GM21447 (cell line): ENCODE measurements around the gene ITIH3.
"Not testable (repeated sequence)": the region's sequence is repeated elsewhere in the genome, so short reads cannot be mapped to it uniquely, and the experiment has no call there.

Source experiments
- ATAC-seq: cut with Tn5 transposase; IDR thresholded peaks from one replicate; pipeline ENCODE4 v1.9.1; 2021; ENCODE audit not compliant: unreplicated experiment

The ITIH3 gene, protein sequence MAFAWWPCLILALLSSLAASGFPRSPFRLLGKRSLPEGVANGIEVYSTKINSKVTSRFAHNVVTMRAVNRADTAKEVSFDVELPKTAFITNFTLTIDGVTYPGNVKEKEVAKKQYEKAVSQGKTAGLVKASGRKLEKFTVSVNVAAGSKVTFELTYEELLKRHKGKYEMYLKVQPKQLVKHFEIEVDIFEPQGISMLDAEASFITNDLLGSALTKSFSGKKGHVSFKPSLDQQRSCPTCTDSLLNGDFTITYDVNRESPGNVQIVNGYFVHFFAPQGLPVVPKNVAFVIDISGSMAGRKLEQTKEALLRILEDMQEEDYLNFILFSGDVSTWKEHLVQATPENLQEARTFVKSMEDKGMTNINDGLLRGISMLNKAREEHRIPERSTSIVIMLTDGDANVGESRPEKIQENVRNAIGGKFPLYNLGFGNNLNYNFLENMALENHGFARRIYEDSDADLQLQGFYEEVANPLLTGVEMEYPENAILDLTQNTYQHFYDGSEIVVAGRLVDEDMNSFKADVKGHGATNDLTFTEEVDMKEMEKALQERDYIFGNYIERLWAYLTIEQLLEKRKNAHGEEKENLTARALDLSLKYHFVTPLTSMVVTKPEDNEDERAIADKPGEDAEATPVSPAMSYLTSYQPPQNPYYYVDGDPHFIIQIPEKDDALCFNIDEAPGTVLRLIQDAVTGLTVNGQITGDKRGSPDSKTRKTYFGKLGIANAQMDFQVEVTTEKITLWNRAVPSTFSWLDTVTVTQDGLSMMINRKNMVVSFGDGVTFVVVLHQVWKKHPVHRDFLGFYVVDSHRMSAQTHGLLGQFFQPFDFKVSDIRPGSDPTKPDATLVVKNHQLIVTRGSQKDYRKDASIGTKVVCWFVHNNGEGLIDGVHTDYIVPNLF

DNA sequence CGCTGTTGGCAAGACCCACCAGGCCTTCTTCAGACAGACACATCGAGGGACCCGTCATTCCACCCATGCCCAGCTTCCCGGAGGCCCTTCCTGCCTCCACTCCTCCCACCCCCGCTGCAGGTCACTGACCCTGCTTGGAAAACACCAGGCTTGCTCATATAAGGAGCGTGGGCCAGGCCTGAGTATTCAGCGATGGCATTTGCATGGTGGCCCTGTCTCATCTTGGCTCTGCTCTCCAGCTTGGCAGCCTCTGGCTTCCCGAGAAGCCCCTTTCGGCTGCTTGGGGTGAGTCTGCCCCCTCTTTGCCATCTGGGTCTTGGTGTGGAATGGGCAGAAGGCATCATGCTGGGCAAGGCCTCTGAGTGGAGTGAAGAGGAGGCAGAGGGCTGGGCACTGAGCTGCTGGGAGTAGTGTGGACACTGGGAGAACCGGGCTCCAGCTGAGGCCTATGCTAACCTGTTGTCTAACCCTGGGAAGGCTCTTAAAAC lies at the start of gene ITIH3:
Gene ITIH3, plus strand, starts transcription at position 185 of the 488 bp plus-strand sequence. Its CDS starts 8 bp downstream, at position 193.
- ATAC-seq = no peak

DNA sequence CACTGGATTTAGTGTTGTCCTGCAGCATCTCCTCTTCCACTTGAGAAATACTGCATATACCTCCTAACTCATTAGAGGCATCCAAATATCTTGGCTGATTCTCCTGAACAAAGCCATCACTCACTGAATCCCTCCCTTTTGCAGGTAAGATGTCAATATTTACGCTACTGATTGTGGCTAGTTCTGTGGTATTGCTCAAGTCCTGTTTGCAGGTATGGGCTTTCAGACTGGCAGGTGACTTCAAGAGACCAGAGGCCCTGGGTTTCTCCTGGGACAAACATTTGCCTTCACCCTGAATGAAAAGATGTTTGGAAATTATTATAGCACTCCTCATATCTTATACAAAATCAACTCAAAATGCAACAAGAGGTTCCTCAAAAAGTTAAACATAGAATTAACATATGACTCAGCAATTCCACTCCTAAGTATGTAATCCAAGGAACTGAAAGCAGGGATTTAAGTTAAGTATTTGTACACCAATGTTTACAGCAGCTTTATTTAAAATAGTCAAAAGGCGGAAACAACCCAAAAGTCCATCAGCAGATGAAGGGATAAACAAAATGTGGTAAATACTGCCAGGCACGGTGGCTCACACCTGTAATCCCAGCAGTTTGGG lies 42.4 kb upstream of the ITIH3 start:
- no peak for ATAC-seq

DNA sequence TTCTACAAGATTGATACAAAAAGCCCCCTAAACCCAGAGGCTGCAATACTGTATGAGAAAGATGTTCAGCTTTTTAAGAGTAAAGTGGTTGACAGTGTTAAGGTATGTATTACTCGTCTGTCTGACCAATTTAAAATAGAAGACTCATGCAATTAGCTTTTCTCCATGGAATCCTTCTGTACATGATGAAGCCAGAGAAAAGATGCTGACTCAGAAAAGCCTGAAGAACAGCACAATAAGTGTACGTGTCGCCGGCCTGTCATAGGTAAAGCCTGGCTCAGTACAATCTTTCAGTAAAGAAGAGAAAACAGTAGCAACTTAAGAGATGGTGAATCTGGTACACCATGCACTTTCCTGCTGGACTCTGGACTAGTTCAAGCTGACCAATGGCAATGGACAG lies 40.2 kb upstream of the ITIH3 start:
- ATAC-seq = no peak

DNA sequence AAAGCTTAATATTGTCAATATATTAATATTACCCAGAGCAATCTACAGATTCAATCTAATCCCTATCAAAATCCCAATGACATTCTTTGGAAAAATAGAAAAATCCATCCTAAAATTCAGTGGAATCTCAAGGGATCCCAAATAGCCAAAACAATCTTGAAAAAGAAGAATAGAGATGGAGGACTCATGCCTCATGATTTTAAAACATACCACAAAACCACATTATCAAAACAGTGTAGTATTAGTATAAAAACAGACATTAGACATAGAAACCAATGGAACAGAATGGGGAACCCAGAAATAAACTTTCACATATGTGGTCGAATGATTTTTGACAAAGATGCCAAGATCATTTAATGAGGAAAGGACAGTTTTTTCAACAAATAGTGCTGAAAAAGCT lies 38.5 kb upstream of the ITIH3 start:
- no peak for ATAC-seq

DNA sequence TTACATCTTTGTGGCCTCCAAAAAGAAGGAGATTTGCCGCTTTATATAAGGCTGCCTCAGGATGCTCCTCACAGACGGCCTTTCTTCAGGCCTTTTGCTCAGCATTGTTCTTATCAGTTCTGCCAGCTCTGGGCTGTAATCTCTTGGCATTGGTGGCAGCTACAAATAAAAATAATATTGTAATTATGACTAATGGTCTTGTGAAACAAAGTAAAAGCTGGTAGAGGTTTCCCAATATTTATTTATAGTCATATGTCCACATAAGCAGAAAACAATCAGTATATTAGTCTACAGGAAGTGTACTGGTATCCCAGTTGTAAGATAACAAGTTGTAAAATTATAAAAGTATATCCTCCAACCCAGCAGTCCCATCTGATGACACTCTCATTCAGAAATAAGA lies 31.1 kb upstream of the ITIH3 start:
- no peak for ATAC-seq

DNA sequence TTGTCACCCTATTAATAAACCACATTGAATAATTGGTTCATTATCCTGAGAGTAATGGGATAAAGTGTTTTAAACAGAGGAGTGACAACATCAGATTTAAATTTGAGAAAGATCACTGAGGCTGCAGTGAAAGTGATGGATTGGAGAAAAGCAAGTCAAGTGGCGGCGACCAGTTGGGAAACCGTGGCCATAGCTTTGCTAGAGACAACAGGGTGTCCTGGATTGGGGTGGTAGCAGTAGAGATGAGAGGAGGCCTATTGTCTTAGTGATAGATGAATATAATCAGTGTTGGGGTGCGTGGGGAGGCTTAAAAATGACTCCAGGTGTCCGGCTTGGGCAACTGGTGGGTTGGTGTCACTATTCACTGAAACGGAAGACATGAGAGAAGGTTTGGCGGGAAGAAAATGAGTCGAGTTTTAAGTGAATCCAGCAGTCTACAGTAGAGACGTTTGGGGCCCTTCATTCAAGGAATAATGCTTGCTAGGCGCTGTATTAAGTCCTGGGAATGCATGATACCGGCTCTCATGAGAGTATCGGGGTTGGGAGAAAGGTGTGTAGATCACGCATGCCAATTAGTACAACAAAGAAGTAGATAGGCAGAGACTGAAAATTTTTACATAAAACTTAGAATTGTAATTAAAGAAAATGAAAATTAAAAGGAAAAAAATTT lies 24.7 kb upstream of the ITIH3 start:
- no peak for ATAC-seq

DNA sequence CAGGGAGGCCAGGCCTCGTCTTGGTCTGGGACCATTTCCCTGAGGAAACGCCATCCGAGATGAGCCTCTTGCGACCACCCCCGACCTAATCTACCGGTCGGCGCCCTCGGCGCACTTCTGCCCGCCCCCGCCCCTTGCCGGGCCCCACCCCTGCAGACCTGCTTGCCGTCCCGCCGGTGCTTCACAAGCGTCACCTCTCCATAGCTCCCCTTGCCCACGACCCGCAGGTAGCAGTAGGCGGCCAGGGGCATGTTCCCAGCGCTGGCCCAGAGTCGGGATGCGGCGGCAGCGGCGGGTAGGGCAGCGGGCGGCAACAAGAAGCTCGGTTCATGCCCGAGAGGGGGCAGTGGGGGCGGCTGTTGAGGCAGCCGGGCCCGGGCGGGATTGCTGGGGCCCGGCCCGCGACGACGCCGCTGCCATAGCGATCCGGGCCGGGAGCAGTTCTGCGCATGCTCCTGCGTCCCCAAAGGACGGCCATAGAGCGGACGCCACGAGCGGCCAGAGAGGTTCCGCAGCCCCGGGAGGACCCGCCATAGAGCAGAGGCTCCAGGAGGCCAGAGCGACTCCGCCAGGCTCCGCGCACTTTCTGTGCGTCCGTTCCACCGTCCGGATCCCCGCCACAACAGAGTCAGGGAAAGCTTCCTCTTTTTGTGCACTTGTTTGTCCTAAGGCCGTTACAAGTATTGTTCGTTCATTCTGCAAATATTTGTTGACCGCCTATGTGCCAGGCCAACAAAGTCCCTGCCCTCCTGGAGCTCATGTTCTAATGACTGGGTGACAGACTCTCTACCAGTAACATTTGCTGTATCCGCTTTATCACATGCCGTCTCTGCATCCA lies 23.9 kb upstream of the ITIH3 start, which contains the start of gene NEK4:
Gene NEK4, minus strand, starts transcription at position 445 of the 838 bp plus-strand sequence. Its CDS starts 194 bp downstream, at position 251.
- peak; percentile 98 for ATAC-seq

DNA sequence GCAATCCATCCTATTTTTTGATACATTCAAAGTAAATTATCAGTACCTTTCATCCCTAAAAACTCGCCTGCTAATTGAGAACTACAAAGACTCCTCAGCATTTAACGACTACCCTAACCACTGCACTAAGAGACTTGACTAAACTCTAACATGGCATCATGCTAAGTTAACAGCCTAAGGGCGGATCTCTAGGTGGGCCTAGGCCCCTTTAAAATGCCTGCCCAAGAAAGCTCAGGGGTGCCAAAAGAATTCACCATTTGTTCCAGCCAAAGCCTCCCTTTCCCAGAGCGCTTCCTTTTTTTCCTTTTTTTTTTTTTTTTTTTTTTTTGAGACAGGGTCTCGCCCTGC lies 23.3 kb upstream of the ITIH3 start:
- ATAC-seq = no peak

DNA sequence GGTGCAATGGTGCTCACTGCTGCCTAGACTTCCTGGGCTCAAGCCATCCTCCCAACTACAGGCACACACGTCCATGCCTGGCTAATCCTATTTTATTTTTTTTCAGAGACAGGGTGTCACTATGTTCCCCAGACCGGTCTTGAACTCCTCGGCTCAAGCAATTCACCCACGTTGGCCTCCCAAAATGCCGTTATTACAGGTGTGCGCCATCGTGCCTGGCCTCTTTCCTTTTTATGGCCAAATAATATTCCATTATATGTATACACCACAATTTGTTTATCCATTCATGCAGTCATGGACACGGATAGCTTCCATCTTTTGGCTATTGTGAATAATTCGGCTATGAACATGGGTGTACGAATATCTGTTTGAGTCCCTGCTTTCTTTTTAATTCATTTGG lies 22.9 kb upstream of the ITIH3 start:
- ATAC-seq = no peak

DNA sequence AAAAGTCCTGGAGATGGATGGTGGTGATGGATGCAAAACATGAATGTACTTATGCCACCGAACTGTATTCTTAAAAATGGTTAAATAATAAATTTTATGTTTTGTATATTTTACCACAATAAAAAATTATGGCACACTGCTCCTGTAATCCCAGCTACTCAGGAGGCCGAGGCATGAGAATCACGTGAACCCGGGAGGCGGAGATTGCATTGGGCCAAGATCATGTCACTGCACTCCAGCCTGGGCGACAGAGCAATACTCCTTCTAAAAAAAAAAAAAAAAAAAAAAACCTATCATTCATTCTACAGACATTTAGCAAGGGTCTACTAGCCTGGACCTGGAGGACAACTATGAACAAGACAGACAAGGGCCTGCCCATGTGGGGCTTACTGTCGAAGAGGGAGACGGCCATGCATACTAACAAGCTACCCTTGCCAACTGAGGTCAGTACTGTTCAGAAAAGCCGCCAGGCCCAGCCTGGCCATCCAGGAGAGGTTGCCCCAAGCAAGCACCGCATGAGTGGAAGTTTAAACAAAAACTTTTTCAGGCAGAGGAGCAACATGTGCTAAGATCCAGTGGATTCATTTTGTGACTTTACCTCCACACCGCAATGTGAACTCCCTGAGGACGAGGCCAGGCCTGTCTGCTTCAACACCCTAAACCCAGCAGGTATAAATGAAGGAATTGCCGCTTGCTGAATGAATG lies 21.1 kb upstream of the ITIH3 start:
- ATAC-seq = no peak

DNA sequence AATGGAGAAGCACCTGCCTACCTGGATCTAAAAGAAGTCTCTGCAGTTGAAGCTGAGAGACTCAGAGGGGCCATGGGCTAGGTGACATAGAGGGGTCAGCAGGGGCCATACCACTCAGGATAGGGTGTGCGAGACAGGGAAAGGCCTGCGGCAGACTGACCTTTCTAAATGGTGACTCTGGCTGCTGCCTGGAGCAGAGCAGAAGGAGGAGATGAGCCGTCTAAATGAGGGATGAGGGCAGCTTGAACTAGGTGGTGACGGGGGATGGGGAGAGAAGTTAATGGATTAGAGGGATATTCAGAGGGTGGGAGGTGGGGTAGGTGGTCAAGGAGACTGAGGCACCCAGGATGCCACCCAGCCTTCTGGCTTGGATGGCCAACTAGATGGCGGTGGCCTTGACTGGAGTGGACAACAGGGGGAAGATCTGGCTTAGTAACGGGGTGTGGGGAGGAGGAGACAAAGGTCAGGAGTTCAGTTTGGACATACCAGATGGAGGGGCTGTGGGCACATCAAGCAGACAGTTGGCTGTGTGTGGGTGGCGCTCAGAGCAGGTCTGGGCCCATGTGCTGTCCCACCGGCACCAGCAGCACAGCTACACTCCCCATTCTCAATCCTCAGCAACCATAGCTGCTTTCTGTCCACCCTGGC lies 20.4 kb upstream of the ITIH3 start:
- no peak for ATAC-seq

DNA sequence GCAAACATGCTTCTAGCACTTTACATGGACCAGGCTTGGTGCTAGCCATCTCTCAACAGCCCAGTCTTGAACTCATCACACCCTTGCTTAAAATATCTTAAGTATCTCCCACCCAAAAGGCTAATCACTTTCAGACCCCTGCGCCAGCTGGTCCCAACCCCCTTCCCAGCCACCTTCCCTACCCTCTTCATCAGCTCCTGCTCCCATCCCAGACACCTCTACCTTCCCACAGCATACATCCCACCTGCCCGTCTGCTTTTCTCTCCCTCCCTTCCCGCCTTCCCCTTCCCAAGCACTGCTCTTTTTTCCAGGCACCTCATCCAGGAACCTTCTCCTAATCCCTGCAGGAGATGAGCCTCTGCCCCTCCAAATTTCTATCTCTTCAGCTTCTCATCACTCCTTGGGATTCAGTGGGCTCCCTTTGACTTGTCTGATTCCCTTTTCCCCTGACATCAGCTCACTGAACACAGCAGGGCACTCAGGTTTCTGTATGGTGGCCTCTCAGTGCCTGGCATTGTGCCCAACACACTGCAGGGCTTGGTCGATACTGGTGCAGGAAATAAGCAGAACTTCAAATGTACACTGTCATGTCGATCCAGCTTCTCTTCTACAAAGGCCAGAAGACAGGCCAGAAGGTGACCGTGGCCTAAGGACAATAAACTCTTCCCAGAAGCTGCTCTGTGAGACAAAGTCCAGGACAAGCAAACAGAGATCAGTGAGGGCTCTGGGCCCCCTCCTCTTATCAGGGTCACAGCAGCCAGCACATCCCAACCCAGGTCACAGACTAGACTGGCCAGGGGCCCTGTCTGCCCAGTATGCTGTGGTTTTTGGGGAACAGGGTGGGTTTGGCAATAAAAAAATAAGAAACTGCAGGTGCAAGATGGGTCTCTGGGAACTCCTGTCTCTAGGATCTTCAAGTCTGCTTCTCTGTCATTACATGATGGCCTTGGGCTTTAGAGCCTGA lies 19.4 kb upstream of the ITIH3 start:
- ATAC-seq = no peak

DNA sequence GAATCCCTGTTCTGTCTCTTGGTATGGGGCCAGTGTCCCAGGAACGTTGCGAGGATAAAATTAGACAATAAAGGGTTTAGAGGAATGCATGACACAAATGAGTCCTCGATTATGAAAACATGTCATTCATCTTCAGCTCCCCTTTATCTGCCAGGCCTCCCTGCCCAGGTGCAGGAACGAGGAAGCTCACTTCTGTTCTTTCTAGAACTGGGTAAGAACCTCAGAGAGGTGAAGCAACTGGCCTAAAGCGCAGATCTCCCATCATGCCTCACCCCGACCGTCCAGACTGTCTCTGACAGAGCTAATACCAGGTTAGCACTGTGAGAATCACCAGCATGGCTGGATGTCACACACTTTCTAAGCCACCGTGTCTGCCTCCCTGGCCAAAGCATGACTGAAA lies 18.7 kb upstream of the ITIH3 start:
- ATAC-seq = no peak

DNA sequence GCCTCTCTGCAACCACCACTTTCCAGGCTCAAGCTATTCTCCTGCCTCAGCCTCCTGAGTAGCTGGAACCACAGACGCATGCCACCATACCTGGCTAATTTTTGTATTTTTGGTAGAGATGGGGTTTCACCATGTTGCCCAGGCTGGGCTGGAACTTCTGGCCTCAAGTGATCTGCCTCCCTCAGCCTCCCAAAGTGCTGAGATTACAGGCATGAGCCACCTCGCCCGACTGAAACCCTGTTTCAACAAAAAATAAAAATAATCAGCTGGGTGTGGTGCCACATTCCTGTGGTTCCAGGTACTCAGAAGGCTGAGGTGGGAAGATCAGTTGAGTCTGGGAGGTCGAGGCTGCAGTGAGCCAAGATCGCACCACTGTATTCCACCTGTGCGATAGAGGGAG lies 18.1 kb upstream of the ITIH3 start:
- not testable (repeated sequence) for ATAC-seq

DNA sequence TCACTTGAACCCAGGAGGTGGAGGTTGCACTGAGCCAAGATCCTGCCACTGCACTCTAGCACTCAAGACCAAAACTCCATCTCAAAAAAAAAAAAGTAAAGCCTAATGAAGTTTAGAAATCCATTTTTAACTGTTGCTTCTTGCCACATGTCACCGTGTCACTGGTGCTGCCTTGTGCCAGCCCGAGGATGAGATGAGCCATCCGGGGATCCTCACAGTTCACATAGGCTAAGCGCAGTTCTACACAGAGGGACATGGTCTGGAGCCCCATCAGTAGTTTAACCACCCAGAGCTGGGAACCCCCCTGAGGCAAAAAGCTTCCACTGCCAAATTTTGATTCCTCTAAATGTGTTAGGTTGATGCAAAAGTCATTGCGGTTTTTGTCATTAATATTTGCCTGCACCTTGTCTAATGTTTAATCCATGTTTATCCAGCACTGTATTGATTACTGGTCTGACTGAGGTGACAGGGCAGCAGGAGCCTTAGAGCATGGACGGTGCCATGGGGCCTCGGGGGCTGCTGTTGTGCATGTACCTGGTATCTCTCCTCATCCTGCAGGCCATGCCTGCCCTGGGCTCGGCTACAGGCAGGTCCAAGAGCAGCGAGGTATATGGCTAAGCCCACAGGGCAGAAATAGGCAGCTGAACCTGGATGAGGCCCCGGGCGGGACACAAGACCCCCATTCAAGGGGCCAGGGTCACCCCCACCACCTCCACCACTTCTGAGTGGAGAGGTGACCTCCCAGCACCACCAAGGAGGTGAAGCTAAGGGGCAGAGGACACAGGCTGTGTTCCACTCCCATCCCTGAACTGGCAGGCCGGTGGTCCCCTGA lies 17.3 kb upstream of the ITIH3 start, which contains the start of gene ITIH1:
Gene ITIH1, plus strand, starts transcription at position 473 of the 832 bp plus-strand sequence. Its CDS starts 17 bp downstream, at position 490.
- no peak for ATAC-seq

DNA sequence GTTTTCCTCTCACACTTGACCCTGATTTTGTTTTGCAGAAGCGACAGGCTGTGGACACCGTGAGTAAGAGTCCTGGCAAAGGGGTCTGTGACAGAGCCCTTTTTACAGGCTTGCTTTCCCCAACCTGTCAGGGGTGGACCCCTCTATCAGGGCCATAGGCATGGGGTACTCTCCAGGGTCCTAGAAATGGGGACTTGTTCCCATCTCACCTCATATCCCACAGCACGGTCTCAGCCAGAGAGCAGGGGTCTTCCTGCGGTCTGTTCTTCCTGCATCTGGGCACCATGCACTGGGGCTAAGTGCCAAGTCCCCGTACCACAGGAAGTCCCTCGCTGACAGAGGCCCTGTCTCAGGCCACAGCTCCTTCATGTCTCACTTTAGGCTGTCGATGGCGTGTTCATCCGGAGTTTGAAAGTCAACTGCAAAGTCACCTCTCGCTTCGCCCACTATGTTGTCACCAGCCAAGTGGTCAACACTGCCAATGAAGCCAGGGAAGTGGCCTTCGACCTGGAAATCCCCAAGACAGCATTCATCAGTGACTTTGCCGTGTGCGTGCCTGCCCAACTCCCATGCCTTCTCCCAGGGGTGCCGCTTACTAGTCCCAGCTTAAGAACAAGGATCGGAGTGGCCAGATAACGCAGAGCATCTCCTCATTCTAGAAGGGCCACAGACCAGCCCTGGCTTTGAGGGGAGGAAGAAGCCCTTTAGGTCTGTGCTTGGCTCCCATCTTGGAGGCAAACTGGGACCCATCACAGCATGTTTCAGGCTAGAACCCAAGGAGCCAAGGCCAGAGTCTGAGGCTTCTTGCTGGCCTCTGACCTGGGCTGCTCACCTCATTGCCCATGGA lies 16.4 kb upstream of the ITIH3 start:
- no peak for ATAC-seq
